H9 (cell line): Measurements from ENCODE around the gene CCDC102A. TPM values are rescaled to one million over a fixed set of nuclear protein-coding genes. Genes with fewer than 3 reads are reported as not detected.

Experiments
- DNase-seq: peaks from one replicate; pipeline ENCODE4 v3.0.0-alpha.2; 2017
- H2AFZ ChIP-seq: one replicate; pipeline ENCODE4 v1.6.1; 2013; ENCODE audit warnings: mild to moderate bottlenecking, low read length, control low read depth, moderate library complexity
- H2AK5ac ChIP-seq: 2 replicates; pipeline ENCODE4 v1.6.1; 2013; ENCODE audit warnings: low read length, control low read depth, mixed read lengths; ENCODE audit not compliant: insufficient read length
- H2BK120ac ChIP-seq: one replicate; pipeline ENCODE4 v1.6.1; 2013; ENCODE audit warnings: low read depth, mild to moderate bottlenecking, low read length, control low read depth, inconsistent platforms; ENCODE audit not compliant: poor library complexity, severe bottlenecking
- H2BK12ac ChIP-seq: 2 replicates; pipeline ENCODE4 v1.6.1; 2013; ENCODE audit warnings: low read length, control low read depth, mixed read lengths, low read depth; ENCODE audit not compliant: insufficient read length
- H2BK15ac ChIP-seq: 2 replicates; pipeline ENCODE4 v1.6.1; 2013; ENCODE audit warnings: low read depth, low read length, control low read depth
- H2BK20ac ChIP-seq: one replicate; pipeline ENCODE4 v1.6.1; 2013; ENCODE audit warnings: low read depth, mild to moderate bottlenecking, low read length, control low read depth, inconsistent platforms; ENCODE audit not compliant: poor library complexity, severe bottlenecking
- H2BK5ac ChIP-seq: 2 replicates; pipeline ENCODE4 v1.6.1; 2013; ENCODE audit warnings: low read length, control low read depth, mixed read lengths; ENCODE audit not compliant: insufficient read length
- H3K14ac ChIP-seq: 2 replicates; pipeline ENCODE4 v1.6.1; 2013; ENCODE audit warnings: low read length, control low read depth; ENCODE audit not compliant: insufficient read depth
- H3K18ac ChIP-seq: 2 replicates; pipeline ENCODE4 v1.6.1; 2013; ENCODE audit warnings: low read depth, mild to moderate bottlenecking, mixed read lengths, low read length, control low read depth; ENCODE audit not compliant: insufficient read length
- H3K23ac ChIP-seq: 2 replicates; pipeline ENCODE4 v1.6.1; 2013; ENCODE audit warnings: low read length, control low read depth, mixed read lengths, low read depth; ENCODE audit not compliant: insufficient read length
- H3K23me2 ChIP-seq: 2 replicates; pipeline ENCODE4 v1.6.1; 2013; ENCODE audit warnings: low read depth, mild to moderate bottlenecking, mixed read lengths, low read length, control low read depth; ENCODE audit not compliant: insufficient read length, poor library complexity, severe bottlenecking
- H3K27ac ChIP-seq: 2 replicates; pipeline ENCODE4 v1.5.1; 2013; ENCODE audit warnings: low read length, control low read depth, mixed read lengths, low read depth; ENCODE audit not compliant: insufficient read length
- H3K27me3 ChIP-seq: 2 replicates; pipeline ENCODE4 v1.6.1; 2013; ENCODE audit warnings: low read length, control low read depth, inconsistent platforms; ENCODE audit not compliant: insufficient read depth
- H3K4ac ChIP-seq: 2 replicates; pipeline ENCODE4 v1.6.1; 2013; ENCODE audit warnings: low read depth, mild to moderate bottlenecking, control low read depth, inconsistent platforms, low read length, moderate library complexity
- H3K4me1 ChIP-seq: 2 replicates; pipeline ENCODE4 v1.6.1; 2013; ENCODE audit warnings: low read length, control low read depth, inconsistent platforms; ENCODE audit not compliant: insufficient read depth
- H3K4me2 ChIP-seq: 2 replicates; pipeline ENCODE4 v1.6.1; 2013; ENCODE audit warnings: low read length, control low read depth, mixed read lengths; ENCODE audit not compliant: insufficient read length, insufficient read depth
- H3K56ac ChIP-seq: 2 replicates; pipeline ENCODE4 v1.6.1; 2013; ENCODE audit warnings: low read depth, mild to moderate bottlenecking, mixed read lengths, low read length, control low read depth; ENCODE audit not compliant: insufficient read length
- H3K79me1 ChIP-seq: 2 replicates; pipeline ENCODE4 v1.6.1; 2013; ENCODE audit warnings: low read depth, mild to moderate bottlenecking, moderate library complexity, low read length, control low read depth, inconsistent platforms; ENCODE audit not compliant: insufficient read depth, poor library complexity, severe bottlenecking
- H3K79me2 ChIP-seq: 2 replicates; pipeline ENCODE4 v1.6.1; 2013; ENCODE audit warnings: low read length, control low read depth, inconsistent platforms; ENCODE audit not compliant: insufficient read depth
- H3K9ac ChIP-seq: 2 replicates; pipeline ENCODE4 v1.6.1; 2013; ENCODE audit warnings: low read length, control low read depth, mixed read lengths; ENCODE audit not compliant: insufficient read length; ENCODE audit errors: extremely low read depth
- H3K9me3 ChIP-seq: one replicate; pipeline ENCODE4 v1.6.1; 2013; ENCODE audit warnings: low read depth, low read length, inconsistent platforms; ENCODE audit not compliant: control insufficient read depth
- H3T11ph ChIP-seq: one replicate; pipeline ENCODE4 v1.6.1; 2013; ENCODE audit warnings: mild to moderate bottlenecking, low read length, control low read depth, inconsistent platforms
- H4K20me1 ChIP-seq: one replicate; pipeline ENCODE4 v1.6.1; 2013; ENCODE audit not compliant: control insufficient read depth, insufficient read length, insufficient read depth
- H4K5ac ChIP-seq: 2 replicates; pipeline ENCODE4 v1.6.1; 2013; ENCODE audit warnings: low read depth, mild to moderate bottlenecking, mixed read lengths, low read length, control low read depth; ENCODE audit not compliant: insufficient read length
- H4K8ac ChIP-seq: replicated peaks from 2 replicates; pipeline ENCODE4 v1.6.1; 2013; ENCODE audit warnings: low read length, control low read depth, mixed read lengths, low read depth; ENCODE audit not compliant: insufficient read length
- H4K91ac ChIP-seq: 2 replicates; pipeline ENCODE4 v1.6.1; 2013; ENCODE audit warnings: low read depth, mild to moderate bottlenecking, moderate library complexity, mixed read lengths, low read length, control low read depth; ENCODE audit not compliant: insufficient read length
- H3K27ac Mint-ChIP-seq, 3 experiments: 2 replicates in 2 of 3; 3 replicates in 1 of 3; pipeline ENCODE4 v1.8.0; 2020 to 2021; ENCODE audit warnings: mixed read lengths in 3 of 3, mild to moderate bottlenecking in 1 of 3, moderate library complexity in 1 of 3
- H3K27me3 Mint-ChIP-seq: 2 replicates; pipeline ENCODE4 v1.8.0; 2021; ENCODE audit warnings: low read depth, mild to moderate bottlenecking, moderate library complexity, mixed read lengths
- H3K36me3 Mint-ChIP-seq, 3 experiments: 2 replicates in 2 of 3; 3 replicates in 1 of 3; pipeline ENCODE4 v1.8.0; 2020 to 2021; ENCODE audit warnings: low read depth in 3 of 3, mixed read lengths in 3 of 3; ENCODE audit not compliant: insufficient read depth in 1 of 3
- H3K4me1 Mint-ChIP-seq, 2 experiments: 2 replicates each; pipeline ENCODE4 v1.8.0; 2020; ENCODE audit warnings: mixed read lengths in 2 of 2
- H3K4me3 Mint-ChIP-seq, 2 experiments: 2 replicates in 1 of 2; 3 replicates in 1 of 2; pipeline ENCODE4 v1.8.0; 2020 to 2021; ENCODE audit warnings: mild to moderate bottlenecking in 2 of 2, mixed read lengths in 2 of 2, moderate library complexity in 1 of 2
- H3K9me3 Mint-ChIP-seq, 2 experiments: 2 replicates in 1 of 2; 3 replicates in 1 of 2; pipeline ENCODE4 v1.8.0; 2020; ENCODE audit warnings: mild to moderate bottlenecking in 2 of 2, mixed read lengths in 2 of 2, moderate library complexity in 1 of 2
- CTCF ChIP-seq: fragments of 200-600 bp; sonication (generic); conservative IDR thresholded peaks from 3 replicates; pipeline ENCODE4 v1.8.0; 2021; ENCODE audit warnings: antibody characterized with exemption, mild to moderate bottlenecking
- WGBS: extraction: QIAGEN DNeasy Blood & Tissue Kit; methylation state at CpG from one replicate; pipeline ENCODE4 v1.1.7; 2013; ENCODE audit warnings: missing lambda C conversion rate, low lambda C conversion rate, mixed read lengths; ENCODE audit not compliant: insufficient read length; ENCODE audit errors: extremely low coverage; 5-methylcytosine and 5-hydroxymethylcytosine counted together
- total RNA-seq: library from RNA; stranded (reverse); gene quantifications from 2 replicates; pipeline ENCODE4 v1.2.1, GENCODE V29; 2021

CCDC102A gene
- total RNA-seq, 1 experiment from 2014 or later = 8.2 TPM

GRCh38 chr16:57574646-57575467 lies 38.5 kb upstream of the CCDC102A start:
- no peak for DNase-seq
- no peak overlapping the region for H3K4me2 ChIP-seq
- H4K5ac ChIP-seq = no peak overlapping the region
- peak overlapping the region; percentile 57 for H4K91ac ChIP-seq
- H3K4me3 Mint-ChIP-seq = no peak overlapping the region
- H3K4ac ChIP-seq = no peak overlapping the region
- H3K27ac ChIP-seq = no peak overlapping the region
- no peaks in the 10 kb centered on the region for H3K27me3 ChIP-seq
- peaks cover 14% of the 10 kb centered on the region for H3K27me3 Mint-ChIP-seq
- no peaks in the 10 kb centered on the region for H4K20me1 ChIP-seq
- no peak overlapping the region for H3K18ac ChIP-seq
- H3K27ac Mint-ChIP-seq = 0 out of 7 replicates have a peak overlapping the region, but pooled peaks of 1 of the 3 experiments have one; percentile 40
- no peaks in the 10 kb centered on the region for H3K9me3 ChIP-seq
- H3K4me1 Mint-ChIP-seq = peaks cover 0 to 2% of the 10 kb centered on the region in 2 experiments; a peak in 2 of 4 replicates
- H2BK5ac ChIP-seq = no peak overlapping the region
- no peaks in the 10 kb centered on the region for H3K4me1 ChIP-seq
- no peaks in the 10 kb centered on the region for H3K79me1 ChIP-seq
- H2AFZ ChIP-seq = no peak overlapping the region
- H2BK20ac ChIP-seq = no peak overlapping the region
- WGBS = no CpG with 5 or more reads among the region's 24 CpGs
- H4K8ac ChIP-seq = no peak overlapping the region
- H3K23ac ChIP-seq = no peak overlapping the region
- no peak overlapping the region for H3T11ph ChIP-seq
- H3K14ac ChIP-seq = no peak overlapping the region
- H3K23me2 ChIP-seq = no peaks in the 10 kb centered on the region
- no peak overlapping the region for H3K56ac ChIP-seq
- H2BK12ac ChIP-seq = no peak overlapping the region
- H2BK15ac ChIP-seq = no peak overlapping the region
- H2BK120ac ChIP-seq = no peak overlapping the region
- no peaks in the 10 kb centered on the region for H3K79me2 ChIP-seq
- H3K9ac ChIP-seq = no peak overlapping the region
- no peak overlapping the region for H2AK5ac ChIP-seq
- peaks cover 3% of the 10 kb centered on the region in 2 experiments; a peak in 4 of 5 replicates for H3K9me3 Mint-ChIP-seq
- TF ChIP-seq CTCF = no peak
- H3K36me3 Mint-ChIP-seq = peaks cover 5 to 7% (median 6%) of the 10 kb centered on the region in 3 experiments
